IPS DF 4.7 (cell line): ENCODE measurements around the gene TBC1D20.

Experiments
- DNase-seq: peaks from one replicate; pipeline ENCODE4 v3.0.0-alpha.2; 2013; ENCODE audit warnings: low spot score; ENCODE audit errors: extremely low read depth

Gene TBC1D20

GRCh38 chr20:420721-421574 lies 41.4 kb downstream of the TBC1D20 start:
- DNase-seq: no peak

- no peak for DNase-seq
Measured at GRCh38 chr20:420166-420620, 42.1 kb downstream of the TBC1D20 start.

- DNase-seq: no peak
Measured at GRCh38 chr20:419556-420165, 42.7 kb downstream of the TBC1D20 start.

- DNase-seq: no peak
Measured at GRCh38 chr20:418858-419365, 43.4 kb downstream of the TBC1D20 start.

- DNase-seq: no peak
Measured at GRCh38 chr20:417801-418342, 44.5 kb downstream of the TBC1D20 start.

GRCh38 chr20:416950-417800 lies 45.2 kb downstream of the TBC1D20 start:
- DNase-seq: no peak

- no peak for DNase-seq
Measured at GRCh38 chr20:415820-416322, 46.5 kb downstream of the TBC1D20 start.

GRCh38 chr20:414161-414560 lies 48.2 kb downstream of the TBC1D20 start:
- no peak for DNase-seq

GRCh38 chr20:412081-412480 lies 50.3 kb downstream of the TBC1D20 start:
- DNase-seq: no peak

GRCh38 chr20:409697-410559 lies 52.4 kb downstream of the TBC1D20 start:
- no peak for DNase-seq

- no peak for DNase-seq
Measured at GRCh38 chr20:408843-409696, 53.3 kb downstream of the TBC1D20 start.

GRCh38 chr20:407953-408842 lies 54.1 kb downstream of the TBC1D20 start, which contains the start of gene RBCK1:
Gene RBCK1, plus strand, starts transcription at chr20:408299. Its CDS starts 459 bp downstream, at chr20:408758.
- DNase-seq: no peak

GRCh38 chr20:407133-407952 lies 55.0 kb downstream of the TBC1D20 start:
- DNase-seq: peak; percentile 58

GRCh38 chr20:406200-407132 lies 55.9 kb downstream of the TBC1D20 start:
- no peak for DNase-seq

GRCh38 chr20:404088-404487 lies 58.2 kb downstream of the TBC1D20 start:
- DNase-seq: no peak

- no peak for DNase-seq
Measured at GRCh38 chr20:403582-403957, 58.8 kb downstream of the TBC1D20 start.
